HepG2 (cell line): ENCODE results near the gene NUBP2. TPM values are rescaled to one million over a fixed set of nuclear protein-coding genes. Genes with fewer than 3 reads are reported as not detected.
A peak's percentile ranks its signal among the peaks of the same experiment; 100 is the strongest.

Experiments
- AGO1 ChIP-seq: fragments of 200-400 bp; formaldehyde crosslinking; IDR thresholded peaks from 2 replicates; pipeline ENCODE4 v1.6.1; 2017; ENCODE audit warnings: mild to moderate bottlenecking, low read depth, low read length, moderate library complexity; ENCODE audit not compliant: poor library complexity, severe bottlenecking
- BCL3 ChIP-seq: sonication (generic); formaldehyde crosslinking; IDR thresholded peaks from 2 replicates; pipeline ENCODE4 v1.5.1; 2020; ENCODE audit warnings: mild to moderate bottlenecking, missing genetic modification reagents, moderate library complexity
- GABPA ChIP-seq, 2 experiments: IDR thresholded peaks; 2 replicates each; pipeline ENCODE4 v1.6.1; 2011 to 2016; ENCODE audit warnings: low read depth in 2 of 2, low read length in 1 of 2, missing biosample characterization in 1 of 2, missing genetic modification characterization in 1 of 2
- GMEB2 ChIP-seq: IDR thresholded peaks from 2 replicates; pipeline ENCODE4 v1.6.1; 2016; ENCODE audit warnings: missing biosample characterization, missing genetic modification reagents, low read depth
- HCFC1 ChIP-seq: fragments of 150-350 bp; IDR thresholded peaks from 2 replicates; pipeline ENCODE4 v1.6.1; 2014; ENCODE audit warnings: low read depth, low read length
- IKZF4 ChIP-seq: sonication (generic); formaldehyde crosslinking; IDR thresholded peaks from 2 replicates; pipeline ENCODE4 v1.5.1; 2020; ENCODE audit warnings: borderline replicate concordance, mild to moderate bottlenecking, low read depth, missing genetic modification reagents; ENCODE audit errors: not compliant biosample characterization
- IRF1 ChIP-seq: sonication (generic); formaldehyde crosslinking; IDR thresholded peaks from 2 replicates; pipeline ENCODE4 v1.4.0; 2020; ENCODE audit warnings: low read depth, mild to moderate bottlenecking, missing genetic modification reagents
- KAT2B ChIP-seq: fragments of 150-350 bp; IDR thresholded peaks from 2 replicates; pipeline ENCODE4 v1.6.1; 2014; ENCODE audit warnings: low read depth, low read length, borderline replicate concordance
- KLF16 ChIP-seq, 2 experiments: sonication (generic) in 1 of 2; formaldehyde crosslinking in 1 of 2; IDR thresholded peaks; 2 replicates each; pipeline versions ENCODE4 v1.6.1 to v1.8.0; 2016 to 2023; ENCODE audit warnings: missing genetic modification reagents in 2 of 2, missing compliant biosample characterization in 1 of 2
- MLLT10 ChIP-seq: sonication (generic); formaldehyde crosslinking; IDR thresholded peaks from 2 replicates; pipeline ENCODE4 v1.4.0; 2020; ENCODE audit warnings: missing genetic modification reagents
- MLXIP ChIP-seq: sonication (generic); formaldehyde crosslinking; IDR thresholded peaks from 2 replicates; pipeline ENCODE4 v1.9.0; 2021; ENCODE audit warnings: missing genetic modification reagents, borderline replicate concordance
- MTA1 ChIP-seq: sonication (generic); formaldehyde crosslinking; IDR thresholded peaks from 2 replicates; pipeline ENCODE4 v1.4.0; 2020; ENCODE audit warnings: missing genetic modification reagents, mild to moderate bottlenecking, borderline replicate concordance
- NFKBIZ ChIP-seq: IDR thresholded peaks from 2 replicates; pipeline ENCODE4 v1.6.1; 2018; ENCODE audit warnings: missing genetic modification reagents, missing compliant biosample characterization
- SPEN ChIP-seq: sonication (generic); formaldehyde crosslinking; IDR thresholded peaks from 2 replicates; pipeline ENCODE4 v1.5.1; 2020; ENCODE audit warnings: low read depth, mild to moderate bottlenecking, missing genetic modification reagents
- SSRP1 ChIP-seq: IDR thresholded peaks from 2 replicates; pipeline ENCODE4 v1.6.1; 2016; ENCODE audit warnings: control low read depth
- ZBTB2 ChIP-seq: sonication (generic); formaldehyde crosslinking; IDR thresholded peaks from 2 replicates; pipeline ENCODE4 v1.8.0; 2022; ENCODE audit warnings: low read depth, missing genetic modification reagents
- ZNF20 ChIP-seq: sonication (generic); formaldehyde crosslinking; IDR thresholded peaks from 2 replicates; pipeline ENCODE4 v1.4.0; 2020; ENCODE audit warnings: mild to moderate bottlenecking, moderate library complexity, missing genetic modification reagents
- ZNF230 ChIP-seq: sonication (generic); formaldehyde crosslinking; IDR thresholded peaks from 2 replicates; pipeline ENCODE4 v1.4.0; 2020; ENCODE audit warnings: mild to moderate bottlenecking, missing genetic modification reagents
- ZNF496 ChIP-seq: sonication (generic); formaldehyde crosslinking; IDR thresholded peaks from 2 replicates; pipeline ENCODE4 v1.8.1; 2023; ENCODE audit warnings: mild to moderate bottlenecking, moderate library complexity, missing genetic modification reagents; ENCODE audit not compliant: insufficient replicate concordance
- ZNF709 ChIP-seq: sonication (generic); formaldehyde crosslinking; IDR thresholded peaks from 2 replicates; pipeline ENCODE4 v1.5.0; 2020; ENCODE audit warnings: mild to moderate bottlenecking, missing genetic modification reagents
- polyA plus RNA-seq, 8 experiments: library from polyadenylated mRNA; depleted of rRNA in 3 of 8; stranded (reverse) in 7 of 8; unstranded in 1 of 8; fragments of >200 nt; fragmentation: Illumina TruSeq in 4 of 8; extraction: Trizol in 4 of 8; gene quantifications; 2 replicates each; pipeline versions ENCODE4 v1.2.1 to v1.2.3, GENCODE V29; 2011 to 2016; ENCODE audit warnings: low read depth in 4 of 8, missing spikeins in 1 of 8, mixed read lengths in 1 of 8; ENCODE audit not compliant: insufficient read depth in 1 of 8
- total RNA-seq, 5 experiments: library from RNA; depleted of rRNA; stranded (reverse); fragments of >200 nt; fragmentation: Illumina TruSeq; extraction: Trizol; gene quantifications; 2 replicates each; pipeline ENCODE4 v1.2.3, GENCODE V29; 2016; ENCODE audit warnings: low read depth in 1 of 5

Gene NUBP2
- total and polyA plus RNA-seq, 2 of the 13 experiments (the other 11 are each of a cell fraction or from before 2014, with no cell fraction given): 25.7 to 61.5 TPM

GRCh38 chr16:1773703-1774447 is 8.9 kb upstream of the NUBP2 start (continued):
- no peak for TF ChIP-seq AGO1
- no peak for TF ChIP-seq ZNF20 (CRISPR knock-in tag)
- TF ChIP-seq KLF16 (CRISPR knock-in tag; IDR thresholded peaks at IDR 0.05): no peak
- TF ChIP-seq IRF1: no peak
- TF ChIP-seq SSRP1 (CRISPR knock-in tag): no peak
- no peak for TF ChIP-seq MLLT10 (CRISPR knock-in tag)
- no peak; the same call in 1 of the 2 replicates for TF ChIP-seq GMEB2 (CRISPR knock-in tag)
- TF ChIP-seq ZNF230 (CRISPR knock-in tag): peak; percentile 81; the same call in 1 of the 2 replicates
- no peak for TF ChIP-seq GABPA (IDR thresholded peaks at IDR 0.05; ENCODE audit: low read depth, low read length)
- TF ChIP-seq GABPA (CRISPR knock-in tag; IDR thresholded peaks at IDR 0.05; ENCODE audit: low read depth): no peak
- TF ChIP-seq IKZF4 (CRISPR knock-in tag): no peak
- no peak for TF ChIP-seq KAT2B
- no peak for TF ChIP-seq MLXIP (CRISPR knock-in tag)
- 0 out of 2 replicates have a peak, but pooled peaks have one; percentile 41 for TF ChIP-seq ZNF709
- 0 out of 2 replicates have a peak, but pooled peaks have one; percentile 9 for TF ChIP-seq NFKBIZ (CRISPR knock-in tag)
- TF ChIP-seq MTA1: peak; percentile 16; the same call in 1 of the 2 replicates
- TF ChIP-seq SPEN (CRISPR knock-in tag): 0 out of 2 replicates have a peak, but pooled peaks have one; percentile 12
- no peak for TF ChIP-seq ZBTB2
- no peak for TF ChIP-seq ZNF496 (CRISPR knock-in tag)
- no peak for TF ChIP-seq BCL3 (CRISPR knock-in tag)
- TF ChIP-seq HCFC1: no peak
